ENCODE results near the gene CACNA1C.

Gene CACNA1C

GRCh38 chr12:2641761-2642160 is 589.0 kb downstream of the CACNA1C start:
- no peaks in the 10 kb centered on the region for H3F3A ChIP-seq (ENCODE audit: control insufficient read depth, insufficient read depth)
- no peaks in the 10 kb centered on the region for H3K79me2 ChIP-seq (ENCODE audit: control insufficient read depth, low read length)
- H3K4me3 ChIP-seq (ENCODE audit: low read length): no peak overlapping the region
- H3K36me3 ChIP-seq (ENCODE audit: control insufficient read depth, low read length): no peaks in the 10 kb centered on the region
- H4K20me1 ChIP-seq (ENCODE audit: control insufficient read depth, insufficient read depth, low read depth, low read length): no peaks in the 10 kb centered on the region
- no peaks in the 10 kb centered on the region for H3K4me1 ChIP-seq (ENCODE audit: control insufficient read depth, low read length)
- no peaks in the 10 kb centered on the region for H3K9me2 ChIP-seq (replicated peaks; ENCODE audit: control insufficient read depth, low read length)
- no peak overlapping the region for H3K4me2 ChIP-seq (ENCODE audit: low read length)
- H3K27ac ChIP-seq (ENCODE audit: low read depth, low read length): no peak overlapping the region
- TF ChIP-seq CTCF (IDR thresholded peaks at IDR 0.05; ENCODE audit: low read depth, low read length, poor library complexity, severe bottlenecking) (no peak), EZH2phosphoT487 (IDR thresholded peaks at IDR 0.05; ENCODE audit: borderline replicate concordance, low read length) (no peak)
- no peaks in the 10 kb centered on the region for H3K9me3 ChIP-seq (ENCODE audit: control insufficient read depth, insufficient read depth, low read length)
- H3K27me3 ChIP-seq (ENCODE audit: control insufficient read depth, low read length): peaks cover 41% of the 10 kb centered on the region

DNA sequence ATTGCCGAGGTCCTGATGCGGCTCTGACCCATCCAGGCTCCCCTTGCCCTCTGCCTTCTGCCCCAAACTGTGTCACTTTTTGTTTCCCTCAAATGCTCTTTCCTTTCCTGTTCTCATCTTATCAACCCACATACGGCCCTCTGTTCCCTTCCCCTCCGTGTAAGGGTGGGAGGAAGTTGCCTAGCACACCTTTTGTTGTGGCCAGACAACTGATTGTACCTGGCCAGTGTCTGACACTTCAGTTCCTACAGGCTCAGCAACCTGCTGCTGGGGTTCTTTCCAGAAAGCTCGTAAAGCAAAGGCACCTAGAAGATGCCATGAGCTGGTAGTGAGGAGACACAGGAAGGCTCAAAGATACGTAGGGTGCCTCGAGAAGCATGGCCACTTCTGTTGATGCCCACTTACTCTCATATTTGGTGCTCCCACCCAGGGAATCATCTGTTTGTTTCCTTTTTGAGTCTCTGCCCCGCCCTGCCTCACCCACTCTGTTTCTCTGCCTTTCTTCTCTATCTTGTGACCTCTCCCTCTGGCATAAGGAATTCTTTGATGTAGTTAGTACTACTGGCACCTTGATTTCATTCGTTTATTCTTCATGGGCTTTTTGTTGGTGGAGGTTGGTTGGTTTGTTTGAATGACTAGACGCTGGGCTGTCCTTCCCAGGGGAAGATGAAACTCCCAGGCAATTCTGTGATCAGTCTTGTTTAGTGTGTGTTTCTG is 589.5 kb downstream of the CACNA1C start:
- H3K9me2 ChIP-seq (replicated peaks; ENCODE audit: control insufficient read depth, low read length): no peaks in the 10 kb centered on the region
- H3K27me3 ChIP-seq (ENCODE audit: control insufficient read depth, low read length): peaks cover 46% of the 10 kb centered on the region
- no peaks in the 10 kb centered on the region for H3K36me3 ChIP-seq (ENCODE audit: control insufficient read depth, low read length)
- no peaks in the 10 kb centered on the region for H3K79me2 ChIP-seq (ENCODE audit: control insufficient read depth, low read length)
- H3K4me2 ChIP-seq (ENCODE audit: low read length): no peak overlapping the region
- no peaks in the 10 kb centered on the region for H3K4me1 ChIP-seq (ENCODE audit: control insufficient read depth, low read length)
- no peaks in the 10 kb centered on the region for H3K9me3 ChIP-seq (ENCODE audit: control insufficient read depth, insufficient read depth, low read length)
- no peak overlapping the region for H3K27ac ChIP-seq (ENCODE audit: low read depth, low read length)
- H3F3A ChIP-seq (ENCODE audit: control insufficient read depth, insufficient read depth): no peaks in the 10 kb centered on the region
- H3K4me3 ChIP-seq (ENCODE audit: low read length): no peak overlapping the region
- TF ChIP-seq EZH2phosphoT487 (IDR thresholded peaks at IDR 0.05; ENCODE audit: borderline replicate concordance, low read length) (no peak), CTCF (IDR thresholded peaks at IDR 0.05; ENCODE audit: low read depth, low read length, poor library complexity, severe bottlenecking) (no peak)
- no peaks in the 10 kb centered on the region for H4K20me1 ChIP-seq (ENCODE audit: control insufficient read depth, insufficient read depth, low read depth, low read length)

GRCh38 chr12:2642896-2643425 is 590.2 kb downstream of the CACNA1C start:
- Histone ChIP-seq H3K9me2 (replicated peaks; ENCODE audit: control insufficient read depth, low read length) (no peaks in the 10 kb centered on the region), H3K4me1 (ENCODE audit: control insufficient read depth, low read length) (no peaks in the 10 kb centered on the region), H3K79me2 (ENCODE audit: control insufficient read depth, low read length) (no peaks in the 10 kb centered on the region), H4K20me1 (ENCODE audit: control insufficient read depth, insufficient read depth, low read depth, low read length) (no peaks in the 10 kb centered on the region), H3K9me3 (ENCODE audit: control insufficient read depth, insufficient read depth, low read length) (no peaks in the 10 kb centered on the region), H3K36me3 (ENCODE audit: control insufficient read depth, low read length) (no peaks in the 10 kb centered on the region), H3K4me3 (ENCODE audit: low read length) (no peak overlapping the region), H3K27ac (ENCODE audit: low read depth, low read length) (no peak overlapping the region), H3F3A (ENCODE audit: control insufficient read depth, insufficient read depth) (no peaks in the 10 kb centered on the region), H3K27me3 (ENCODE audit: control insufficient read depth, low read length) (peaks cover 49% of the 10 kb centered on the region), H3K4me2 (ENCODE audit: low read length) (no peak overlapping the region)
- TF ChIP-seq CTCF (IDR thresholded peaks at IDR 0.05; ENCODE audit: low read depth, low read length, poor library complexity, severe bottlenecking) (no peak), EZH2phosphoT487 (IDR thresholded peaks at IDR 0.05; ENCODE audit: borderline replicate concordance, low read length) (no peak)

Data from DOHH2 (cell line).